T-helper 2 cell (primary cell): Measurements from ENCODE around the gene TBCD.
A peak's percentile ranks its signal among the peaks of the same experiment; 100 is the strongest.
"Not testable (repeated sequence)": the region's sequence is repeated elsewhere in the genome, so short reads cannot be mapped to it uniquely, and the experiment has no call there.

Source experiments
- DNase-seq, 5 experiments: peaks; one replicate each; pipeline versions ENCODE4 v3.0.0 to v3.0.0-alpha.2; 2012 to 2022

TBCD gene

GRCh38 chr17:82729479-82730260 lies 22.2 kb upstream of the TBCD start:
- no peak for DNase-seq

- DNase-seq, result no peak
Observed at GRCh38 chr17:82732118-82732743, 19.6 kb upstream of the TBCD start.

GRCh38 chr17:82734987-82735866 lies 16.6 kb upstream of the TBCD start, which contains the start of gene FN3K:
Gene FN3K, plus strand, starts transcription at chr17:82735615. Its CDS starts 22 bp downstream, at chr17:82735637.
- DNase-seq, result peak in 2 of 5 experiments; percentile 31 to 61

- DNase-seq, result no peak
Observed at GRCh38 chr17:82736511-82737185, 15.2 kb upstream of the TBCD start.

- no peak for DNase-seq
Observed at GRCh38 chr17:82737967-82738877, 13.6 kb upstream of the TBCD start.

- no peak for DNase-seq
Observed at GRCh38 chr17:82740906-82741759, 10.7 kb upstream of the TBCD start.

GRCh38 chr17:82743344-82744219 lies 8.3 kb upstream of the TBCD start:
- DNase-seq, result no peak

GRCh38 chr17:82744736-82745135 lies 7.1 kb upstream of the TBCD start:
- not testable (repeated sequence) for DNase-seq

GRCh38 chr17:82745524-82745923 lies 6.3 kb upstream of the TBCD start:
- no peak for DNase-seq

- DNase-seq, result no peak
Observed at GRCh38 chr17:82748756-82749155, 3.1 kb upstream of the TBCD start.

- DNase-seq, result no peak
Observed at GRCh38 chr17:82750241-82750908, 1.5 kb upstream of the TBCD start.

GRCh38 chr17:82751171-82751570 lies 694 bp upstream of the TBCD start:
- no peak for DNase-seq

- DNase-seq, result no peak
Observed at GRCh38 chr17:82752371-82753200, 721 bp downstream of the TBCD start.

GRCh38 chr17:82753201-82753464 lies 1.3 kb downstream of the TBCD start:
- DNase-seq, result no peak

- peak in 1 of 5 experiments; percentile 70 for DNase-seq
Observed at GRCh38 chr17:82754297-82755208, 2.7 kb downstream of the TBCD start.

- no peak for DNase-seq
Observed at GRCh38 chr17:82756166-82756565, 4.3 kb downstream of the TBCD start.

GRCh38 chr17:82765371-82765770 lies 13.5 kb downstream of the TBCD start:
- no peak for DNase-seq
